Measurements from ENCODE around the gene PIGL.
"Not testable (repeated sequence)": the region's sequence is repeated elsewhere in the genome, so short reads cannot be mapped to it uniquely, and the experiment has no call there.

GRCh38 chr17:16312061-16312460, 95.1 kb downstream of the PIGL start:
- TF ChIP-seq EZH2 (IDR thresholded peaks at IDR 0.05; ENCODE audit: low read depth); CTCF (conservative IDR thresholded peaks at IDR 0.05): not testable (repeated sequence)

Data from PC-9 (cell line).